Stimulated activated CD4-positive, alpha-beta T cell treated with anti-CD3 and anti-CD28 coated beads, Interleukin-1b, Interleukin-23, amount 100 ng/mL, for 4 hours (primary cell): Measurements from ENCODE around the gene TP53I11.

Source experiments
- DNase-seq, 2 donors: peaks; one replicate each; pipeline ENCODE4 v3.0.0-alpha.2; 2020; ENCODE audit warnings: low read depth in 2 of 2

TP53I11 gene

GRCh38 chr11:44957776-44958564 is 7.3 kb upstream of the TP53I11 start:
- DNase-seq: no peak

- no peak for DNase-seq
Measured at GRCh38 chr11:44957040-44957515, 6.4 kb upstream of the TP53I11 start.

GRCh38 chr11:44955015-44955738 is 4.5 kb upstream of the TP53I11 start:
- DNase-seq: no peak

- DNase-seq: no peak
Measured at GRCh38 chr11:44954051-44954906, 3.6 kb upstream of the TP53I11 start.

- DNase-seq: no peak
Measured at GRCh38 chr11:44952500-44953260, 2.0 kb upstream of the TP53I11 start.

GRCh38 chr11:44952082-44952481 is 1.4 kb upstream of the TP53I11 start:
- DNase-seq: no peak

GRCh38 chr11:44950031-44950624 is 555 bp downstream of the TP53I11 start:
- DNase-seq: peak; percentile 23 to 25

GRCh38 chr11:44949160-44950030 is 1.3 kb downstream of the TP53I11 start:
- DNase-seq: peak in 1 of 2 donors; percentile 14

GRCh38 chr11:44948155-44948554 is 2.5 kb downstream of the TP53I11 start:
- DNase-seq: no peak

- no peak for DNase-seq
Measured at GRCh38 chr11:44947114-44947513, 3.6 kb downstream of the TP53I11 start.

- DNase-seq: no peak
Measured at GRCh38 chr11:44946263-44946662, 4.4 kb downstream of the TP53I11 start.

GRCh38 chr11:44945666-44946065 is 5.0 kb downstream of the TP53I11 start:
- no peak for DNase-seq

- DNase-seq: no peak
Measured at GRCh38 chr11:44944853-44945235, 5.8 kb downstream of the TP53I11 start.

- DNase-seq: no peak
Measured at GRCh38 chr11:44944181-44944852, 6.4 kb downstream of the TP53I11 start.

- DNase-seq: no peak
Measured at GRCh38 chr11:44943696-44944095, 7.0 kb downstream of the TP53I11 start.

GRCh38 chr11:44943118-44943517 is 7.6 kb downstream of the TP53I11 start:
- peak; percentile 13 to 23 for DNase-seq

- DNase-seq: no peak
Measured at GRCh38 chr11:44942029-44942955, 8.4 kb downstream of the TP53I11 start.
